Prostate gland (tissue), 1 donor: ENCODE data around the gene GRAMD4.
"Not testable (repeated sequence)": the region's sequence is repeated elsewhere in the genome, so short reads cannot be mapped to it uniquely, and the experiment has no call there.

Source experiments
- POLR2A ChIP-seq: fragments of 450-650 bp; IDR thresholded peaks from one replicate; pipeline ENCODE4 v1.6.1; 2016; ENCODE audit warnings: antibody characterized with exemption, mild to moderate bottlenecking
- POLR2AphosphoS5 ChIP-seq: sonication (generic); formaldehyde crosslinking; IDR thresholded peaks from one replicate; pipeline ENCODE4 v1.6.1; 2017; ENCODE audit warnings: antibody characterized with exemption

DNA sequence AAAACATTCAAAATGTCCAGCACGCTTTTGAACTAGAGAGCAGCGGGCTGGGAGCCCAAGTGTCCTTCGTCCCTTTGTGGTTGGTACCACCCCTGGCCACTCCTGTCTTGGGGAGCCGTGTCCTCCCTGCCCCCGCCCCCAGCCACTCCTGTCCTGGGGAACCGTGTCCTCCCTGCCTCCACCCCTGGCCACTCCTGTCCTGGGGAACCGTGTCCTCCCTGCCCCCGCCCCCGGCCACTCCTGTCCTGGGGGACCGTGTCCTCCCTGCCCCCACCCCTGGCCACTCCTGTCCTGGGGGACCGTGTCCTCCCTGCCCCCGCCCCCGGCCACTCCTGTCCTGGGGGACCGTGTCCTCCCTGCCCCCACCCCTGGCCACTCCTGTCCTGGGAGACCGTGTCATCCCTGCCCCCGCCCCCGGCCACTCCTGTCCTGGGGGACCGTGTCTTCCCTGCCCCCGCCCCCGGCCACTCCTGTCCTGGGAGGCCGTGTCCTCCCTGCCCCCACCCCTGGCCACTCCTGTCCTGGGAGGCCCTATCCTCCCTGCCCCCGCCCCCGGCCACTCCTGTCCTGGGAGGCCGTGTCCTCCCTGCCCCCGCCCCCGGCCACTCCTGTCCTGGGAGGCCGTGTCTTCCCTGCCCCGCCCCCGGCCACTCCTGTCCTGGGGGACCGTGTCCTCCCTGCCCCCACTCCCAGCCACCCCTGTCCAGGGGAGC lies 14.9 kb downstream of the GRAMD4 start:
- TF ChIP-seq POLR2AphosphoS5, POLR2A: not testable (repeated sequence)
